Stimulated activated CD8-positive, alpha-beta memory T cell treated with anti-CD3 and anti-CD28 coated beads, Interleukin-2, amount 100 ng/mL, for 1 hour (primary cell): ENCODE data around the gene KCNA2.

Experiments
- DNase-seq, 2 donors: peaks; one replicate each; pipeline ENCODE4 v3.0.0-alpha.2; 2020; ENCODE audit warnings: low read depth in 2 of 2

Gene KCNA2

GRCh38 chr1:110605901-110606656 lies at the start of gene KCNA2:
Gene KCNA2, minus strand, starts transcription at chr1:110606358. Its CDS starts 1,576 bp downstream, at chr1:110604782.
- no peak for DNase-seq

- DNase-seq, result no peak
Measured at GRCh38 chr1:110650609-110651008, 44.5 kb upstream of the KCNA2 start.

- no peak for DNase-seq
Measured at GRCh38 chr1:110648417-110648816, 42.3 kb upstream of the KCNA2 start.

GRCh38 chr1:110647254-110647891 lies 41.2 kb upstream of the KCNA2 start:
- DNase-seq, result no peak

- no peak for DNase-seq
Measured at GRCh38 chr1:110645821-110646735, 39.9 kb upstream of the KCNA2 start.

GRCh38 chr1:110645211-110645610 lies 39.1 kb upstream of the KCNA2 start:
- DNase-seq, result no peak

- DNase-seq, result no peak
Measured at GRCh38 chr1:110643879-110644472, 37.8 kb upstream of the KCNA2 start.

GRCh38 chr1:110639724-110640386 lies 33.7 kb upstream of the KCNA2 start:
- DNase-seq, result no peak

GRCh38 chr1:110638556-110638955 lies 32.4 kb upstream of the KCNA2 start:
- no peak for DNase-seq

GRCh38 chr1:110638058-110638457 lies 31.9 kb upstream of the KCNA2 start:
- no peak for DNase-seq

- no peak for DNase-seq
Measured at GRCh38 chr1:110637475-110637874, 31.3 kb upstream of the KCNA2 start.

GRCh38 chr1:110636149-110636935 lies 30.2 kb upstream of the KCNA2 start:
- DNase-seq, result no peak

- DNase-seq, result no peak
Measured at GRCh38 chr1:110635434-110635833, 29.3 kb upstream of the KCNA2 start.

- peak; percentile 24 to 33 for DNase-seq
Measured at GRCh38 chr1:110634455-110635311, 28.5 kb upstream of the KCNA2 start.

- no peak for DNase-seq
Measured at GRCh38 chr1:110634086-110634454, 27.9 kb upstream of the KCNA2 start.

- no peak for DNase-seq
Measured at GRCh38 chr1:110633646-110634030, 27.5 kb upstream of the KCNA2 start.

GRCh38 chr1:110631836-110632620 lies 25.9 kb upstream of the KCNA2 start:
- no peak for DNase-seq

- peak; percentile 64 to 74 for DNase-seq
Measured at GRCh38 chr1:110630839-110631663, 24.9 kb upstream of the KCNA2 start.
